M059J (cell line): ENCODE results near the gene HNRNPC. TPM values are rescaled to one million over a fixed set of nuclear protein-coding genes. Genes with fewer than 3 reads are reported as not detected.
"Not testable (repeated sequence)": the region's sequence is repeated elsewhere in the genome, so short reads cannot be mapped to it uniquely, and the experiment has no call there.

ENCODE experiments used
- DNase-seq: peaks from one replicate; pipeline ENCODE4 v3.0.0-alpha.2; 2012; ENCODE audit warnings: low read depth
- total RNA-seq: library from RNA; depleted of rRNA; stranded (reverse); fragments of >200 nt; shearing (Covaris generic); gene quantifications from 2 replicates; pipeline ENCODE4 v1.2.3, GENCODE V29; 2014

HNRNPC gene
- total RNA-seq, 1 experiment from 2014 or later = 821 TPM

DNA sequence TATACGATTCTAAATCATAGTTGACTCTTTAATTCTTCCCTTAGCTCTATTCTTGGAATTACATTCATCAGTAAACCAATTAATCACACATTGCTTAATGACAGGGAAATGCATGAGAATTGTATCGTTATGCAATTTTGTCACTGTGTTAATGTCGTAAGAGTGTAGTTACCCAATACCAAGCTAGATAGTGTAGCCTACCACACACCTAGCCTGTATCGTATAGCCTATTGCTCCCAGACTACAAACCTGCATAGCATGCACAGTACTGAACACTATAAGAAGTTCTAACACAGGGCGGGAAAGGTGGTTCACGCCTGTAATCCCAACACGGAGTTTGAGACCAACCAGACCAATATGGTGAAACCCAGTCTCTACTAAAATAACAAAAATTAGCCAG lies 24.7 kb downstream of the HNRNPC start:
- no peak for DNase-seq

DNA sequence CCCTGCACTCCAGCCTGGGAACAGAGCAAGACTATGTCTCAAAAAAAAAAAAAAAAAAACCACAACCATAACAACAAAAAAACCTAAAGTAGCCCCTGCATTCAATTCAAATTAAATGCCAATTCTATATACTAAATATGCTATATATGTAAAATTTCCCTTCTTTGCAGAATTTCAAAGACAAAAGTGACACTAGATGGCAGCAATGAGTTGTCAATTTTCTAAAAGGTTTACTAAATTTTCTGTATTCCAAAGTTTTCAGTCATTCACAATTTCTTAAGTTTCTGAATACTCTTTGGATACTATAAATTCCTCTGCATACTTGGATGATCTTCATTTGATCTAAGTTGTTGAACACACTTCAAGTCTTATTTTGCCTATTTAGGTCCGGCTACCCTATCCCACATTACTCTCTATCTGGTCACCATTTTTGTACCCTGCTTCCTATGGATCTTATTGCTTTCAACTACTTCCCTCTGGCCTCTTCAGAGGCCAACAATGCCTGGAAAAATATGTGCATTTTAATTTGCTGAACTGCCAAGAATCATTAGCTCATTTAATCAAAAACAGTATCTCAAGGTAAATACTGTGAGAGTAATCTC lies 27.9 kb downstream of the HNRNPC start:
- peak; percentile 29 for DNase-seq

DNA sequence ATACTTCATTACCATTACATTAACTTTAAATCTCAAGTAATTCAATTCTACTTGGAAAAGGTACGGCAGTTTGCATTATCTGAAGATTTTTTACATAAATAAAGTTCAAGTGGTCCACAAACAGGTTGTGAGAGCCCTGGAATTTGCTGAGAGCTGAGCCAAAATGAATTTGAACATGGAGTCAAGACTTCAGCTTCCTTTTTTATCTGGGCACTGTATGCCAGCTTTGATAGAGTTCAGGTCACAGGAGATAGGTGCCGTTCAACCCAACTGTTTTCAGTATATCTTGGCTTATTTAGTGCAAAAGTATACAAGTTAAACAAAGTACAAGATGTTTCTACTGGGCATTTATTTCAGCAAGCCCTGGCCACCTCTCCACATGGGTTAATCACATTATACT lies 28.8 kb downstream of the HNRNPC start:
- no peak for DNase-seq

DNA sequence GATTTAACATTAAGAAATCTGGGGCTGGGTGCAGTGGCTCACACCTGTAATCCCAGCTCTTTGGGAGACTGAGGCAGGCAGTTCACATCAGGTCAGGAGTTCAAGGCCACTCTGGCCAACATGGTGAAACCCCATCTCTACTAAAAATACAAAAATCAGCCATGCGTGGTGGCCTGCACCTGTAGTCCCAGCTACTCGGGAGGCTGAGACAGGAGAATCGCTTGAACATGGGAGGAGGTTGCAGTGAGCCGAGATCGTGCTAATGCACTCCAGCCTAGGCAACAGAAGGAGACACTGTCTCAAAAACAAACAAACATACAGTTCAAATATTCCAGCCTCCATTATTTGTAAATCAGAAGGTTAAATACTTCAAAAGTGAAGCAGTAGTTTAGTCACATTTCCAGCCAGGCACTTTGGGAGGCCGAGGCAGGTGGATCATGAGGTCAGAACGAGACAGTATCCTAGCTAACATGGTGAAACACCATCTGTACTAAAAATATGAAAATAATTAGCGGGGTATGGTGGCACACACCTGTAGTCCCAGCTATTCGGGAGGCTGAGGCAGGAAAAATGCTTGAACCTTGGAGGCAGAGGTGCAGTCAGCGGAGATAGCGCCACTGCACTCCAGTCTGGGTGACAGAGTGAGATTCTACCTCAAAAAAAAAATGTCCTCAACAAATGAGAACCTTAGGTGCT lies 30.3 kb downstream of the HNRNPC start:
- DNase-seq = no peak

DNA sequence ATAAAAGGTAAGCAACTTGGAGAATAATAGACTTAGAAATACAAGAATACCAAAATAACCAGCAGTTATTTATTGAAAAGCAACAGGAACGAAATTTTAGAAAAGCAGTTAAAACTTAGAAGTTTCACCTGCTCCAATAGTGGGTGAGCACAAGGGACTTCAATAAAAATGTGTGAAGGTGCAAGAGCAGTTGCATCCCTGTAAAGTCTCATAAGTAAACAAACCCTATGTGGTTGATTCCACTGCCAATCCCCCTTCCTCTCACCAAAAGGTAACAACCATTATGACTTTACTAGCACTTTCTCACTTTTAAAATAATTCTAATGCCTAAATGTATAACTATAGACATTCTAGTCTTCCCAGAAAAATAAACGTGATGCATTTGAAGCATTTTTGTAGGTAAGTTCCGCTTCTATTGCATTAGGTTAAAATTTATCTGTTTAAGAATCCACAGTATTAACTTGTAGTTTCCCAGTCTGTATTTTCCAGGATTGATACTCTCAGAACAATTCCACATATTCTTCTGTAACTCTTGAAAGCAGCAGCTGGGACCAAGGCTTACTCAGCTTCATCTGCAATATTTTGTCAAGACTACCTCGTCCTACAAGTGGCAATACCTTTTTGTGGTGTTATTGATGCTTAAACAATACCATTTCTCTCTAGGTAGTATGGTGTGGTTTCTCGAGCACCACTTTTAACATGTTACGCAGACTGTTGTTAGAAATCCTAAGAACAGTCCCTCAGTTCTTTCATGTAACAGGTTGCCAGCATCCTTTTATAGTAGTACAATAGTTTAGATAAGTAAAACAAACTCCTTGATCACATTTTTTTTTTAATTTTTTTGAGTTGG lies 32.1 kb downstream of the HNRNPC start:
- no peak for DNase-seq

DNA sequence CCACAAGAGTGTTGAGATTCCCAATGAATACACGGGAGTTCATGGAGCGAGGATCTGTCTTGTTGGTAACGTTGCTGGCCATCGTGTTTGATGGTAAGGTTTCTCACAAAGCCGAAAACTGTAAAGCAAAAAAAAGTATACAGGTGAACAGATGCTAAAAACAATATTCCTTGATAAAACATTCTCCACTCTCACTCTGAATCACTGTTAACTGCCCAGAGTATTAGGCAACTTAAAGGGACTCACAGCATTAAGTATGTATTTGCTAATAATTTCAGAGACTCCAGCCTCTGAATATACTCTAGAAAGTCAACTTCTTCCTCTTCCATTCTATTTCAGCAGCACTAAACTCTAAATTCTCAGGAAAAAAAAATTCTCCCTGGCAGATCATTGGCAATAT lies 35.1 kb downstream of the HNRNPC start:
- DNase-seq = no peak

DNA sequence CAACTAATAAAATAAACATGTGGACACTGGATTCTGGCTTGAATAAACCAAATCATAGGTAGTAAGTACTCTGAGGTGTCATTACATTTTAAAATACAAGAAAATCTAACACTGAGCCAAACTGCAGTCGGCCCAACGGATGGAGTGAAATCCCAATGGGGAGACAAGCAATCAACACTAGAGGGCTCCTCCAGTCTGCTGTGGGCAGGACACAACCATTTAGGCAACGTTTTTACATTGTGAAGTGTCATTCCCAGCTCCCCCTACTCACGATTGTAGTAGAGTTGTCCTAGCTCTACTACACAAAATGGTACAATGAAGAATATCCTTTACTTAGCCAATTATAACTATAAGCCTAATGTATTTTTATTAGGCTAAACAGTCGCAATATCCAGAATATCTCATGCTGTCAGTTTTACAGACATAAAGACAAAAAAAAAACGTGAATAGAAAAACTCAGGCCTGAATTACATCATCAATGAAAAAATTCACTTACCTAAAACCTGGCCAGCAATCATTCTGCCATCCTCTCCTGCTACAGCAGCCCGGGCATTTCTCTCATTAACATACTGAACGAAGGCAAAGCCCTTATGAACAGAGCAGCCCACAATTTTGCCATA lies 35.7 kb downstream of the HNRNPC start:
- no peak for DNase-seq

DNA sequence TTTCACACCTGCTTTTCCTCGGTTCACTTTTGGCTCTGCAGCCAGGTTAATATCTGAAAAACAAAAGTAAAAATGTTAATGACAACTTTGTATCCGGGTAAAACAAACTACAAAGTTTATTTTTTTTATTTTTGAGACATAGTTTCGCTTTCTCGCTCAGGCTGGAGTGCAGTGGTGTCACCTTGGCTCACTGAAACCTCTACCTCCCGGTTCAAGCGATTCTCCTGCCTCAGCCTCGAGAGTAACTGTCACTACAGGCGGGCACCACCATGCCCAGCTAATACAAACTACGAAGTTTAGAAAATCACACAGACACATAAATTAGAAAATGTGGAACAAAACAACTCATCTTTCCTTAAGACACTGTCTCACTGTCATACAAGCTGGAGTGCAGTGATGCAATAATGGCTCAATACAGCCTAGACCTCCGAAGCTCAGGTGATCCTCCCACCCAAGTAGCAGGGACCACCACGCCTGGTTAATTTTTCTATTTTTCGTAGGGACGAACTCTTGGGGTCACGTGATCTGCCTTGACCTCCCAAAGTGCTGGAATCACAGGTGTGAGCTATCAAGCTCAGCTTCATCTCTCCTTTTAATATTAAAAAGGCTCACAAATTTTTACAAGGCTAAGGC lies 38.1 kb downstream of the HNRNPC start:
- no peak for DNase-seq

DNA sequence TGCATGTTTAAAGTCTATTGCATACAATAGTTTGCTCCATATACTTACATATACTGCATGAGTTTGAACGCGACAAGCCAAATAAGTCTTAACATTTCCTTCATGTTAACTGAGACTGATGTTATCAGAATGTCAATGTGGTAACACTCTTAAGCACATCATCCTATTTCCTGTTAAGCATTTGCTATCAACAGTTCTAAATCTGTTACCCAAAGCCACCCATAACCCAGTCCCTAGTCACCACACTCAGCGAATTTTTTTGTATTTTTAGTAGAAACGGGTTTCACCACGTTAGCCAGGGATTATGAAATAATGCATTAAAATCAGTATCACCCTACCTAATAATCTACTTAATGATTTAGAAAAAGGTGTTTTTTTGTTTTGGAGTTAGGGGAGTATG lies 39.4 kb downstream of the HNRNPC start:
- no peak for DNase-seq

DNA sequence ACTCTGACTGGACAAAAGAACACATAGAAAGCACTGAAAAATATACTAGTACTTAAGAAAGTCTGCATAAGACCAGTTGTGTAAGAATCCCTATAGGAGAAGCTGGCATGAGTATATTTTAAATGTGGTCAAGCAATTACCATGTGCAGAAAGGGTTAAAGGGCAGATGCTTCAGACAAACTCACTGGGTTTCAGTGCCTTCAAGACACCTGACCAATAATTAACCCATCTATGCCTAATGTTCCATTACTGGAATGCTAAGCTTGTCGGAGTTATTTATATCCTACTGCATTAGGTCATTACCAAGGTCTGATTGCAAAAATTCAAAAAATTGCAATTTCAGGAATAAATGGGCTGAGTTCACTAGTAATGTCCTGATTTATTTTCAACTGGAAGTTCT lies 41.3 kb downstream of the HNRNPC start:
- no peak for DNase-seq

DNA sequence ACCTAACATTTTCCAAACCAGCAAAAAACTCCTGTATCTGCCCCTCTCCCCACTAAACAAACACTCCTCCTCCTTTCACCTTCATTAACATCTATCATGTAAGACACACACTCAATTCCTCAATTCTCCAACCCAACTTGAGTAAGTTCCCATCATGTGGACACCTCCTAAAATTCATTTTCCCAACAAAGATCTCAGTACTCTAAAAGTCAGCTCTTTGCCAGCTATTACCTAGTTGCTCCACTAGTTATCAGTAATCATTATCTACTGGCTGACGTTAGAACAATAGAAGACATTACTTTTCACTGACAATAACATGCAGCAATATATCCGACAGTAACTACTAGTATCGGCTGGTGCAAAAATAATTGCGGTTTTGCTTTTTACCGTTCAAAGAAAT lies 42.1 kb downstream of the HNRNPC start:
- DNase-seq = no peak

DNA sequence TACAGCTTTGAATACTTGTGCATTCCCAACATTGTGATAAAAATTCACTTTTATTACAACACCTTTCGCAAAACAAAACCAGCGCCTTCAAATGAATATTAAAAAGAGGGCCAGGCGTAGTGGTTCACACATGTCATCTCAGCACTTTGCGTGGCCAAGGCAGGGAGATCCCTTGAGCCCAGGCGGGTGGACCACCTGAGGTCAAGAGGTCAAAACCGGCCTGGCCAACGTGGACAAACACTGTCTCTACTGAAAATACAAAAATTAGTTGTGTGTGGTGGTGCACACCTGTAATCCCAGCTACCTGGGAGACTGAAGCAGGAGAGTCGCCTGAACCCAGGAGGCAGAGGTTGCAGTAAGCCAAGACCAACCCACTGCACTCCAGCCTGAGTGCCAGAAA lies 42.8 kb downstream of the HNRNPC start:
- DNase-seq = no peak

DNA sequence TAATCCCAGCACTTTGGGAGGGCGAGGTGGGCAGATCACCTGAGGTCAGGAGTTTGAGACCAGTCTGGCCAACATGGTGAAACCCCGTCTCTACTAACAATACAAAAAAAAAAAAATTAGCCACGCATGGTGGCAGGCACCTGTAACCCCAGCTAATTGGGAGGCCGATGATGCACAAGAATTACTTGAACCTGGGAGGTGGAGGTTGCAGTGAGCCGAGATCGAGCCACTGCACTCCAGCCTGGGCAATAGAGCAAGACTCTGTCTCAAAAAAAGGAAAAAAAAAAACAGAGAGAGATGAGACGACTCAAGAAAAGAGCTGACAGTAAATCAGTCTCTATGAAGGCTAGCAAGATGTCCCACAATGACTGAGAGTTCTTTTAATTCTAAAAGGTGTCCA lies 44.1 kb downstream of the HNRNPC start:
- not testable (repeated sequence) for DNase-seq

DNA sequence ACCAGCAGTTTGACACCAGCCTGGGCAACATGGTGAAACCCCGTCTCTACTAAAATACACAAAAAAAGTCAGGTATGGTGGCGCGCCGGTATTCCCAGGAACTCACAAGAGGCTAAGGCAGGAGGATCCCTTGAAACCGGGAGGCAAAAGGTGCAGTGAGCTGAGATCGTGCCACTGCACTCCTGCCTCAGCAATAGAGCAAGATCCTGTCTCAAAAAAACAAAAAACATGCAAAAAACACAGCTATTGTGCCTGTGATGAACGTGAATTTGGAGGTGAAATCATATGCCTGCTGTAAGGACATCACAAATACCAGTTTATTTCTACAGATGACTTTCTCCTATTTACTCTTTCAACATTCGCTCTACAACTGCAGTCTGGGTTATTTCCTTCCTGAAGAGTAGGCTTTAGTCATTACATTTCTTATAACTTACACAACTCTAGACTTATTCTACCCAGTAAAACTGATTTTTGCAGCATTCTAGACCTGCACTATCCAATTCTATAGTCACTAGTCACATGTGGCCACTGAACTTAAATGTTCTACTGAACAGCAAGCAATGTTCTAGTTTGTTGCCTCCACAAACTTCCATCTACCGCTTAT lies 48.3 kb downstream of the HNRNPC start:
- DNase-seq = no peak

DNA sequence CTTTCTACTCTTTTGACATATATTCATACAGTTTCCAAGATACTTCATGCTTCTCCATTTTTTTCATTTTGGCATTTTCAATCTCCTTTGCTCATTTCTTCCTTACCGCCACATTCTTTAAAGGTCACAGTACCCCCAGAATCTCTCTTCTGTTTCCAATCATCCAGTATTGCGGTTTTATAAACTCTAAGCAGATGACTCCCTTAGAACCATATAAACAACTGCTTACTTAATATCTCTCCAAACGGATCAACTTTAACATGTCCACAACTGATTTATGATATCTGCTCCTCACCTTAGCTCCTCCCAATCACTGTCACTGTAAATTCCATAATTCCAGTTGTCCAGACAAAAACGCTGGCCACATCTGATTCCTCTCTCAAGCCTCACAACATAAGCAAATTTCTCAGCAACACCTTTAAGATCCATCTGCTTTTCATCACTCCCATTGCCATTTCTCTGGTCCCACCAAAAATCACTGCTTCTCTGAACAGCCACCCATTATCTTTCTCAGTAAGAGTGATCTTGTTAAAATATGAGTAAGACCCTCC lies 49.6 kb downstream of the HNRNPC start:
- no peak for DNase-seq

DNA sequence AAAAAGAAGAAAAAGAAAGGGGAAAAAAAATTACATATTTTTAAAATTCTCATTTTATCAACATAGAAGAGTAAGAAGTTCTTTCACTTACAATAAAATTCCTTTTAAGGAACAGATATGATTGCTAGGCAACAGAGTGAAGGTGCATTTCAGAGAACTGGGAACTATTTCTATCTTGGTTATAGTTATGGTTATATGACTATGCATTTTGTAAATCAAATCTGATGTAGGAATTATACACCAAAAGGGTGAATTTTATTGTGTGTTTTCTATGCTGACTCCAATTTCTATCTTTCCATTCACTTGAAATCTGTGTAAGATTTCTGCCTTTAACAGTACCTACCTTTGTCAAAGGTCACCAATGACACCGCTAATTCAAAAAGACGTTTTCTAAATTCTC lies 50.1 kb downstream of the HNRNPC start:
- DNase-seq = no peak

DNA sequence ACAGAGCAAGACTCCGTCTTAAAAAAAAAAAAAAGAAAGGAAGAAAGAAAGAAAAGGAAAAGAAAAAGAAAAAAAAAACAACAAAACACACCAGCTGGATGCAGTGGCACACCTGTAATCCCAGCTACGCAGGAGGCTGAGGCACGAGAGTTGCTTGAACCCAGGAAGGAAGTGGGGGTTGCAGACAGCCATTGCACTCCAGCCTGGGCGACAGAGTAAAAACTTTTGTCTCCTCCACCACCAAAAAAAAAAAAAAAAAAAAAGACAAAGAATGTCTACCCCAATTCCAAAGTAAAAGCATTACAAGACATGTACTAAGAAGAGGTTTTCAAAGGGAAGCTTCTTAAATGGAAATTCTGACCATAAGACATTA lies 53.4 kb downstream of the HNRNPC start:
- no peak for DNase-seq

DNA sequence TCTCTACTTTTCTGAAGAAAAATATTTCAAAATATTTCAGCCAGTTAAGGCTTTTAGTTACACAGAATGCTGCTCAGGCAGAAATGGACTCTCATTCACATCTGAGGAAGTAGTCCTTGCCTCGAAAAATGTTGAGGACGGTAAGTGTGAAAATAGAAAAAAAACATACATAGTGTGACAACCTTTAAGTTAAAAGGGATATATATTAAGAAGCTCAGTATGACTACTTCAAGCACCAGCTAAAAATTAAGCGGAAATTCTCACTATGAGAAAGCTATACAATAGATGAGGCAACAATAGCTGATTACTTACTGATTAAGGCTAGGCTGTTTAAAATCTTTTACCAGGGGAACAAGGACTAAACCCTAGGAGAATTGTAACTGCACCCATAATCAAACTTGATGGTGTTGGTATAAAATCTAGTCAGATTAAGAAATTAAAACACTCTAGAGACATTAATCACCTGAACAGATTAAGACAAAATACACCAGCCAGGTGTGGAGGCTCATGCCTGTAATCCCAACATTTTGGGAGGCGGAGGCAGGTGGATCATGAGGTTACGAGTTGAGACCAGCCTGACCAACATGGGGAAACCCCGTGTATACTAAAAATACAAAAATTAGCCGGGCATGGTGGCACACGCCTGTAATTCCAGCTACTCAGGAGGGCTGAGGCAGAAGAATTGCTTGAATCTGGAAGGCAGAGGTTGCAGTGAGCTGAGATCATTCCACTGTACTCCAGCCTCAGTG lies 53.9 kb downstream of the HNRNPC start:
- DNase-seq = no peak

DNA sequence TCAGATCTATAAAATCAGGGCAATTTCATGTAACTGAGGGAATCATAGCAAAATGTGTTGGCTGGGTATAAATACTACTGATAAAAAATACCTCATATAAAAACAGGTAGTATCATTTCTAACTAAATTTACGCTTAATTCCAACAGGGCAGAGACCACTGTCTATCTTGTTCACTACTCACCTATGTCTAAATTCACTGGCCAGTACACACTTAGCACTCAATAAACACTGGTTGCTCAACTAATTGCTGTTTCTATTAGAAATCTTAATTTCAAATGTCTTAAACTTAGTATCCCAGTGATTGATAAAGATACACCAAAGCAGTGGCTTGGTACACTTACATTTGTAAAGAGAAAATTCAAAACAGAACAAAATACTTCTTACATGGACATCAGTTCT lies 55.6 kb downstream of the HNRNPC start:
- no peak for DNase-seq

DNA sequence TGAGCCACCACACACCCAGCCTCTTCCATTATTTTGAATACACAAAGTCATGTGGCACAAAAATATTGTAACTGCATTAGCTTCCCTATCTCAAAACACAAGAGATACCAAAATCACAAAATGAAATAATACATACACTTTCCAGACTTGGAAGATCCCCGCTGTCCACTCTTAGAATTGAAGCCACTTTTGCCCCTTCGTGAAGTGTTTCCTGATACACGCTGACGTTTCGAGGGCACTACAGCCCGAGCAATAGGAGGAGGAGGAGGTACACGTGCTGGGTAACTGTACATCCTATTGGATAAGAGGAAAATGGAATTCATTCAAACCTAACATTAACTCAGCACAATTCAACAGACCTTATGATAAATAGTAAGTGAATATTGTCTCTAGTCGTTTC lies 56.4 kb downstream of the HNRNPC start:
- DNase-seq = not testable (repeated sequence)

DNA sequence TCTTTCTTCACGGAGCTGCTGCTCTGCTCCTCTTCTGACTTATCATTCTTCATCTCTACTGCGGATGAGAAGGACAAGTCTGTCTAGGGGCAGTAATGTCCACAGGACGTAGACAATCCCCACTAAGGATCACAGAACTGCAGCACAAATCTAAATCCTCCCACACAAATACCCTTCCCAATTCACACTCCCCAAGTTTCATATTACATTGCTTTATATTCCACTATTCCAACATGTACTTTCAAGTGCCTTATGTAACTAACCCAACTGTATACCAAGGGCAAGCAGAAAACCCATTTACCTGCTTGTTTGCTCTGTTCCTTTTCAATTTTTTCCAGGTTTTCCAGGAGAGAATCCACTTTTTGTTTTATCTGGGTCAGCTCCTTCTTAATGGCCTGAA lies 57.7 kb downstream of the HNRNPC start:
- DNase-seq = no peak
